Liver (tissue), 9 donors: ENCODE measurements around the gene SH3BP5L. TPM values are rescaled to one million over a fixed set of nuclear protein-coding genes. Genes with fewer than 3 reads are reported as not detected.

Source experiments
- DNase-seq: peaks from one replicate; pipeline ENCODE4 v3.0.0-alpha.2; 2017; ENCODE audit warnings: low spot score
- H3K27ac ChIP-seq, 2 donors: one replicate each; pipeline ENCODE4 v1.7.0; 2013; ENCODE audit warnings: inconsistent platforms in 2 of 2, low read length in 2 of 2, control low read depth in 1 of 2, low read depth in 1 of 2, mild to moderate bottlenecking in 1 of 2
- H3K27me3 ChIP-seq, 4 donors: one replicate each; pipeline versions ENCODE4 v1.6.1 to v1.7.0; 2013; ENCODE audit warnings: low read length in 3 of 4, inconsistent platforms in 1 of 4, mild to moderate bottlenecking in 1 of 4, moderate library complexity in 1 of 4; ENCODE audit not compliant: control insufficient read depth in 4 of 4, insufficient read depth in 4 of 4
- H3K36me3 ChIP-seq, 4 donors: one replicate each; pipeline versions ENCODE4 v1.6.1 to v1.7.0; 2013; ENCODE audit warnings: low read length in 3 of 4, mild to moderate bottlenecking in 3 of 4, low read depth in 1 of 4, moderate library complexity in 1 of 4; ENCODE audit not compliant: control insufficient read depth in 4 of 4, insufficient read depth in 3 of 4
- H3K4me1 ChIP-seq, 4 donors: one replicate each; pipeline versions ENCODE4 v1.6.1 to v1.7.0; 2013; ENCODE audit warnings: low read length in 3 of 4, mild to moderate bottlenecking in 3 of 4, moderate library complexity in 1 of 4; ENCODE audit not compliant: control insufficient read depth in 4 of 4, insufficient read depth in 4 of 4
- H3K4me3 ChIP-seq, 3 donors: one replicate each; pipeline versions ENCODE4 v1.6.1 to v1.7.0; 2013; ENCODE audit warnings: low read length in 3 of 3, control low read depth in 1 of 3, low read depth in 1 of 3, mild to moderate bottlenecking in 1 of 3
- H3K9ac ChIP-seq, 2 donors: one replicate each; pipeline ENCODE4 v1.7.0; 2013; ENCODE audit warnings: low read length in 2 of 2, mild to moderate bottlenecking in 2 of 2, moderate library complexity in 2 of 2, control low read depth in 1 of 2, low read depth in 1 of 2
- H3K9me3 ChIP-seq, 4 donors: one replicate each; pipeline versions ENCODE4 v1.6.1 to v1.7.0; 2013; ENCODE audit warnings: low read length in 3 of 4; ENCODE audit not compliant: control insufficient read depth in 4 of 4
- EGR1 ChIP-seq, 2 donors: IDR thresholded peaks; 2 replicates each; pipeline ENCODE4 v1.6.1; 2016 to 2018; ENCODE audit warnings: antibody characterized with exemption in 2 of 2, low read depth in 2 of 2
- FOXA1 ChIP-seq: IDR thresholded peaks from 2 replicates; pipeline ENCODE4 v1.6.1; 2016; ENCODE audit warnings: antibody characterized with exemption
- FOXA2 ChIP-seq: IDR thresholded peaks from 2 replicates; pipeline ENCODE4 v1.6.1; 2016; ENCODE audit warnings: antibody characterized with exemption
- GABPA ChIP-seq, 2 donors: IDR thresholded peaks in 1 of 2; conservative IDR thresholded peaks in 1 of 2; 2 replicates each; pipeline ENCODE4 v1.6.1; 2016; ENCODE audit warnings: antibody characterized with exemption in 2 of 2, mild to moderate bottlenecking in 1 of 2, moderate library complexity in 1 of 2
- HNF4A ChIP-seq, 2 donors: conservative IDR thresholded peaks; 2 replicates each; pipeline ENCODE4 v1.6.1; 2016; ENCODE audit warnings: antibody characterized with exemption in 2 of 2, mild to moderate bottlenecking in 2 of 2
- HNF4G ChIP-seq: IDR thresholded peaks from 2 replicates; pipeline ENCODE4 v1.6.1; 2016; ENCODE audit warnings: antibody characterized with exemption
- JUND ChIP-seq, 2 donors: IDR thresholded peaks; 2 replicates each; pipeline ENCODE4 v1.6.1; 2016; ENCODE audit warnings: antibody characterized with exemption in 2 of 2
- NR2F2 ChIP-seq: IDR thresholded peaks from 2 replicates; pipeline ENCODE4 v1.6.1; 2016; ENCODE audit warnings: antibody characterized with exemption
- RXRA ChIP-seq, 2 donors: IDR thresholded peaks; 2 replicates each; pipeline ENCODE4 v1.6.1; 2017 to 2018; ENCODE audit warnings: antibody characterized with exemption in 2 of 2, mild to moderate bottlenecking in 1 of 2
- SP1 ChIP-seq: IDR thresholded peaks from 2 replicates; pipeline ENCODE4 v1.6.1; 2018; ENCODE audit warnings: antibody characterized with exemption, mild to moderate bottlenecking
- TAF1 ChIP-seq: conservative IDR thresholded peaks from 2 replicates; pipeline ENCODE4 v1.6.1; 2016; ENCODE audit warnings: antibody characterized with exemption, mild to moderate bottlenecking
- YY1 ChIP-seq: IDR thresholded peaks from 2 replicates; pipeline ENCODE4 v1.6.1; 2016; ENCODE audit warnings: antibody characterized with exemption, mild to moderate bottlenecking
- WGBS: extraction: QIAGEN DNeasy Blood & Tissue Kit; methylation state at CpG from one replicate; pipeline ENCODE4 v1.1.7; 2013; 5-methylcytosine and 5-hydroxymethylcytosine counted together
- polyA plus RNA-seq, 2 donors: library from polyadenylated mRNA; stranded (reverse) in 1 of 2; unstranded in 1 of 2; fragments of 200-250 nt in 1 of 2; fragments of >200 nt in 1 of 2; fragmentation: Nextera tagmentation in 1 of 2; extraction: Ambion mirVana in 1 of 2; gene quantifications; one replicate each; pipeline versions ENCODE4 v1.2.1 to v1.2.3, GENCODE V29; 2013 to 2015
- total RNA-seq, 2 donors: library from RNA; depleted of rRNA; stranded (reverse); fragments of >200 nt; gene quantifications; one replicate each; pipeline ENCODE4 v1.2.3, GENCODE V29; 2014
- TF ChIP-seq, protein P1 (sequence below): IDR thresholded peaks from 2 replicates; pipeline ENCODE4 v1.6.1; 2016; ENCODE audit warnings: antibody characterized with exemption, mild to moderate bottlenecking
- TF ChIP-seq, protein P2 (sequence below): fragments of 150-350 bp; IDR thresholded peaks from 2 replicates; pipeline ENCODE4 v1.5.1; 2017; ENCODE audit warnings: improper control_type of control experiment, low read depth, low read length; ENCODE audit not compliant: missing input control
- TF ChIP-seq, protein P3 (sequence below): IDR thresholded peaks from 2 replicates; pipeline ENCODE4 v1.6.1; 2016; ENCODE audit warnings: antibody characterized with exemption
- donor health status: healthy.
- donor health status: healthy.
- donor health status: healthy.
- donor health status: healthy.
- donor health status: healthy.

SH3BP5L gene
- total and polyA plus RNA-seq, 4 donors: 1.5 to 16.4 (median 12.4) TPM

DNA sequence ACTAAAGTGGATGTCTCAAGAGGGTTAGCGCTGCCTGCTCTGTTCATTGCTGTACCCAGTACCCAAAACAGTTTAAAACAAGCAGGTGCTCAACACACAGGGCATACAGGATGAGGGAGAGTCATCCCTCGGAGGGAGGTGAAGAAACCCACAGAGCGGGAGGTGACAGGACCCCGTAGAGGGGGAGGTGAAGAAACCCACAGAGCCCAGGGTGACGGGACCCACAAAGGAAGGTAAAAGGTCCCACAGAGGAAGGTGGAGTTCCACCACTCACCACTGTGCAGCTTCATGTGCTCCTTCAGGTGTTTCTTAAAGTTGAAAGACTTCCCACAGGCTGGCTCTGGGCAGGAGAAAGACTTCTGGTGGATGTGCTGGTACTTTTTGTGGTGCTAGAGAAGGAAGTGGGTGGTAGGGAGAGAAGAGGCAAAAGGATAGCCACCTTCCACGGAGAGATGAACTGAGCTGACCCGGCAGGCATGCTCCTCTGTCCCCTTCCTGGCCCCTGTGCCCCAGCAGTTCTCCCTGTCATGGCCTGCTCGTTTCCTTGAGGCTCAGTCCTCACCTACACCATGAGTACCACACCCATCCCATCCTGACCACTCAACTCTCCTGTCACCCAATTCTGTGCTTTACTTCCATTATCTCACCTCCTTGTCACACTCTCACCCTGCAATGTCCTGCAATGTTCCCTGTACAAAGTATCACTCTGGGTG lies 28.1 kb upstream of the SH3BP5L start:
- Histone ChIP-seq H3K27ac (no peak overlapping the region), H3K9ac (no peak overlapping the region), H3K36me3 (peaks cover 0 to 19% (median 7%) of the 10 kb centered on the region in 4 donors), H3K27me3 (no peaks in the 10 kb centered on the region), H3K9me3 (no peaks in the 10 kb centered on the region), H3K4me1 (peaks cover 4 to 12% (median 7%) of the 10 kb centered on the region in 4 donors), H3K4me3 (no peak overlapping the region)
- WGBS: 82% methylated on average over 8 of the region's 8 CpGs
- no peak for DNase-seq
- TF ChIP-seq EGR1 (IDR thresholded peaks at IDR 0.05; ENCODE audit: low read depth in 2 of 2): no peak
- TF ChIP-seq, protein P1, sequence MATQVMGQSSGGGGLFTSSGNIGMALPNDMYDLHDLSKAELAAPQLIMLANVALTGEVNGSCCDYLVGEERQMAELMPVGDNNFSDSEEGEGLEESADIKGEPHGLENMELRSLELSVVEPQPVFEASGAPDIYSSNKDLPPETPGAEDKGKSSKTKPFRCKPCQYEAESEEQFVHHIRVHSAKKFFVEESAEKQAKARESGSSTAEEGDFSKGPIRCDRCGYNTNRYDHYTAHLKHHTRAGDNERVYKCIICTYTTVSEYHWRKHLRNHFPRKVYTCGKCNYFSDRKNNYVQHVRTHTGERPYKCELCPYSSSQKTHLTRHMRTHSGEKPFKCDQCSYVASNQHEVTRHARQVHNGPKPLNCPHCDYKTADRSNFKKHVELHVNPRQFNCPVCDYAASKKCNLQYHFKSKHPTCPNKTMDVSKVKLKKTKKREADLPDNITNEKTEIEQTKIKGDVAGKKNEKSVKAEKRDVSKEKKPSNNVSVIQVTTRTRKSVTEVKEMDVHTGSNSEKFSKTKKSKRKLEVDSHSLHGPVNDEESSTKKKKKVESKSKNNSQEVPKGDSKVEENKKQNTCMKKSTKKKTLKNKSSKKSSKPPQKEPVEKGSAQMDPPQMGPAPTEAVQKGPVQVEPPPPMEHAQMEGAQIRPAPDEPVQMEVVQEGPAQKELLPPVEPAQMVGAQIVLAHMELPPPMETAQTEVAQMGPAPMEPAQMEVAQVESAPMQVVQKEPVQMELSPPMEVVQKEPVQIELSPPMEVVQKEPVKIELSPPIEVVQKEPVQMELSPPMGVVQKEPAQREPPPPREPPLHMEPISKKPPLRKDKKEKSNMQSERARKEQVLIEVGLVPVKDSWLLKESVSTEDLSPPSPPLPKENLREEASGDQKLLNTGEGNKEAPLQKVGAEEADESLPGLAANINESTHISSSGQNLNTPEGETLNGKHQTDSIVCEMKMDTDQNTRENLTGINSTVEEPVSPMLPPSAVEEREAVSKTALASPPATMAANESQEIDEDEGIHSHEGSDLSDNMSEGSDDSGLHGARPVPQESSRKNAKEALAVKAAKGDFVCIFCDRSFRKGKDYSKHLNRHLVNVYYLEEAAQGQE: no peak
- TF ChIP-seq, protein P2, sequence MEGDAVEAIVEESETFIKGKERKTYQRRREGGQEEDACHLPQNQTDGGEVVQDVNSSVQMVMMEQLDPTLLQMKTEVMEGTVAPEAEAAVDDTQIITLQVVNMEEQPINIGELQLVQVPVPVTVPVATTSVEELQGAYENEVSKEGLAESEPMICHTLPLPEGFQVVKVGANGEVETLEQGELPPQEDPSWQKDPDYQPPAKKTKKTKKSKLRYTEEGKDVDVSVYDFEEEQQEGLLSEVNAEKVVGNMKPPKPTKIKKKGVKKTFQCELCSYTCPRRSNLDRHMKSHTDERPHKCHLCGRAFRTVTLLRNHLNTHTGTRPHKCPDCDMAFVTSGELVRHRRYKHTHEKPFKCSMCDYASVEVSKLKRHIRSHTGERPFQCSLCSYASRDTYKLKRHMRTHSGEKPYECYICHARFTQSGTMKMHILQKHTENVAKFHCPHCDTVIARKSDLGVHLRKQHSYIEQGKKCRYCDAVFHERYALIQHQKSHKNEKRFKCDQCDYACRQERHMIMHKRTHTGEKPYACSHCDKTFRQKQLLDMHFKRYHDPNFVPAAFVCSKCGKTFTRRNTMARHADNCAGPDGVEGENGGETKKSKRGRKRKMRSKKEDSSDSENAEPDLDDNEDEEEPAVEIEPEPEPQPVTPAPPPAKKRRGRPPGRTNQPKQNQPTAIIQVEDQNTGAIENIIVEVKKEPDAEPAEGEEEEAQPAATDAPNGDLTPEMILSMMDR: no peak
- no peak for TF ChIP-seq SP1
- TF ChIP-seq FOXA2: no peak
- no peak for TF ChIP-seq TAF1
- no peak for TF ChIP-seq HNF4A (conservative IDR thresholded peaks at IDR 0.05)
- TF ChIP-seq, protein P3, sequence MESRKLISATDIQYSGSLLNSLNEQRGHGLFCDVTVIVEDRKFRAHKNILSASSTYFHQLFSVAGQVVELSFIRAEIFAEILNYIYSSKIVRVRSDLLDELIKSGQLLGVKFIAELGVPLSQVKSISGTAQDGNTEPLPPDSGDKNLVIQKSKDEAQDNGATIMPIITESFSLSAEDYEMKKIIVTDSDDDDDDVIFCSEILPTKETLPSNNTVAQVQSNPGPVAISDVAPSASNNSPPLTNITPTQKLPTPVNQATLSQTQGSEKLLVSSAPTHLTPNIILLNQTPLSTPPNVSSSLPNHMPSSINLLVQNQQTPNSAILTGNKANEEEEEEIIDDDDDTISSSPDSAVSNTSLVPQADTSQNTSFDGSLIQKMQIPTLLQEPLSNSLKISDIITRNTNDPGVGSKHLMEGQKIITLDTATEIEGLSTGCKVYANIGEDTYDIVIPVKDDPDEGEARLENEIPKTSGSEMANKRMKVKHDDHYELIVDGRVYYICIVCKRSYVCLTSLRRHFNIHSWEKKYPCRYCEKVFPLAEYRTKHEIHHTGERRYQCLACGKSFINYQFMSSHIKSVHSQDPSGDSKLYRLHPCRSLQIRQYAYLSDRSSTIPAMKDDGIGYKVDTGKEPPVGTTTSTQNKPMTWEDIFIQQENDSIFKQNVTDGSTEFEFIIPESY: no peak
- TF ChIP-seq JUND (IDR thresholded peaks at IDR 0.05): no peak
- TF ChIP-seq HNF4G: no peak
- no peak for TF ChIP-seq FOXA1

DNA sequence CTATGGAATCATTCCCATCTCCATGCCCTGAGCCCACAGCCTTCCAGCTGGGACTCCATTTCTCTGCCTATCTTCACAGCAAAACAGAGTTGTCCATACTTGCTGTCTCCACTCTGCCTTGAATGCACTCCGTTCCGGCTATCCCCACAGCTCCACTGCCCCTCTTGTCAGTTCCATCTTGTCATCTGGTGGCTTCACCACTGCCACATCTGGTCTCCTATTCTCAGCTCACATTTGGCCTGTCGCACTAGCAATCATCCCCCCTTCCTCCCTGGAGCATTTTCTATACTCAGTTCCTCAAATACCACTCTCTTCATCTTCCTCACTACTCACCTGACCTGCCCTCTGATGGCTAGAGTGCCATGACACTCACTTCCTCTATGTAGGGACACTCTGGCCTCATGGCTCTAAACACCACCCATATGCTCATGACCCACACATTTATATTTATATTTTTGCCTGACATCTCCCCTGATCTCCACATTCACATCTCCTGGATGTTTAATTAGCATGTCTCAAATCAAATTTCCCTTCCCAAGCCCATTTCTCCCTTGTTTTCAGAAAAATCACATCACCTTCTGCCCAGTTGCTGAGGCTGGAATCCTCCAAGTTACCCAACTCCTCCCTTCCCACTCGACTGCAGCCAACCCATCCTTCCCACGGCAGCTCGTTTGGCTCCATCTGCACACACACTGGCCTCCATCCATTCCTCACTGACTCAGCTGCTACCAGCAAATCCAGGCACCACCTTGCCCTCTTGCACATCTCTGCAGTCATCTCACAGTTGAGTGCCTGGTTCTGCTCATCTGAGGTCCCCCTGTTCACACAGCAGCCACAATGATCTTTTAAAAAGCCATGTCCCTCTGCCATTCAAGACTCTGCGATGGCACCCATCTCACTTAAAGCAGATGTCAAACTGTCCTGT lies 27.0 kb upstream of the SH3BP5L start:
- H3K9ac ChIP-seq: no peak overlapping the region
- H3K36me3 ChIP-seq: peaks cover 2 to 30% (median 14%) of the 10 kb centered on the region in 4 donors
- H3K4me1 ChIP-seq: peaks cover 2 to 5% (median 3%) of the 10 kb centered on the region in 4 donors
- H3K27me3 ChIP-seq: no peaks in the 10 kb centered on the region
- no peaks in the 10 kb centered on the region for H3K9me3 ChIP-seq
- TF ChIP-seq, protein P1: no peak
- no peak for TF ChIP-seq HNF4A (conservative IDR thresholded peaks at IDR 0.05)
- TF ChIP-seq RXRA (IDR thresholded peaks at IDR 0.05): no peak
- TF ChIP-seq NR2F2: no peak
- TF ChIP-seq FOXA2: no peak
- no peak for TF ChIP-seq GABPA (IDR thresholded peaks at IDR 0.05 in 1 of 2, conservative IDR thresholded peaks at IDR 0.05 in 1 of 2)
- TF ChIP-seq YY1: no peak
- DNase-seq: no peak
- no peak overlapping the region for H3K27ac ChIP-seq
- H3K4me3 ChIP-seq: no peak overlapping the region
- WGBS: 92% methylated on average over 7 of the region's 7 CpGs
